ENCODE data around the gene USP19.

Gene USP19

DNA sequence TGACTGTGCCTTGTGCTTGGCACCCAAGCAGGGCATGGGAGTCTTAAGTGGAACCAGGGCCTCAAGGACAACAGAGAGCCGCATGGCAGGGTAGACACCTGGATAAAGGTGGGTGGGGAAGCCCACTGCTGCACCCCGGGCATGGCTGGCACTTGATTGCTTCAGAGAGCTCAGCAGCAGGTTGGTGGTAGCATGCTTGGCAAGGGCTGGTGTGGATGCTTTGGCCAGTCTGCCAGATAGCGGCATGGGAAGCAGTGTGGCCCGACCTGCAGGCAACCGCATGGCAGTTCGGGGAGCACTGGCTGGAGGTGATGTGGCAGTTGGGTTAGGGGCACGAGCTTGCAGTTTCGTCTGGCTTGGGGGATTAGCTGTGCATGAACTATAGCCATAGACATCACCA lies 43.0 kb upstream of the USP19 start:
- no peak overlapping the region for H3K27ac ChIP-seq
- TF ChIP-seq, protein P1, sequence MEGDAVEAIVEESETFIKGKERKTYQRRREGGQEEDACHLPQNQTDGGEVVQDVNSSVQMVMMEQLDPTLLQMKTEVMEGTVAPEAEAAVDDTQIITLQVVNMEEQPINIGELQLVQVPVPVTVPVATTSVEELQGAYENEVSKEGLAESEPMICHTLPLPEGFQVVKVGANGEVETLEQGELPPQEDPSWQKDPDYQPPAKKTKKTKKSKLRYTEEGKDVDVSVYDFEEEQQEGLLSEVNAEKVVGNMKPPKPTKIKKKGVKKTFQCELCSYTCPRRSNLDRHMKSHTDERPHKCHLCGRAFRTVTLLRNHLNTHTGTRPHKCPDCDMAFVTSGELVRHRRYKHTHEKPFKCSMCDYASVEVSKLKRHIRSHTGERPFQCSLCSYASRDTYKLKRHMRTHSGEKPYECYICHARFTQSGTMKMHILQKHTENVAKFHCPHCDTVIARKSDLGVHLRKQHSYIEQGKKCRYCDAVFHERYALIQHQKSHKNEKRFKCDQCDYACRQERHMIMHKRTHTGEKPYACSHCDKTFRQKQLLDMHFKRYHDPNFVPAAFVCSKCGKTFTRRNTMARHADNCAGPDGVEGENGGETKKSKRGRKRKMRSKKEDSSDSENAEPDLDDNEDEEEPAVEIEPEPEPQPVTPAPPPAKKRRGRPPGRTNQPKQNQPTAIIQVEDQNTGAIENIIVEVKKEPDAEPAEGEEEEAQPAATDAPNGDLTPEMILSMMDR (conservative IDR thresholded peaks at IDR 0.05; ENCODE audit: low read depth): no peak
- ChIA-PET CTCF (no interaction called here), POLR2A (ENCODE audit: low non-redundant PET) (no interaction called here)
- DNase-seq (ENCODE audit: low spot score): no peak

DNA sequence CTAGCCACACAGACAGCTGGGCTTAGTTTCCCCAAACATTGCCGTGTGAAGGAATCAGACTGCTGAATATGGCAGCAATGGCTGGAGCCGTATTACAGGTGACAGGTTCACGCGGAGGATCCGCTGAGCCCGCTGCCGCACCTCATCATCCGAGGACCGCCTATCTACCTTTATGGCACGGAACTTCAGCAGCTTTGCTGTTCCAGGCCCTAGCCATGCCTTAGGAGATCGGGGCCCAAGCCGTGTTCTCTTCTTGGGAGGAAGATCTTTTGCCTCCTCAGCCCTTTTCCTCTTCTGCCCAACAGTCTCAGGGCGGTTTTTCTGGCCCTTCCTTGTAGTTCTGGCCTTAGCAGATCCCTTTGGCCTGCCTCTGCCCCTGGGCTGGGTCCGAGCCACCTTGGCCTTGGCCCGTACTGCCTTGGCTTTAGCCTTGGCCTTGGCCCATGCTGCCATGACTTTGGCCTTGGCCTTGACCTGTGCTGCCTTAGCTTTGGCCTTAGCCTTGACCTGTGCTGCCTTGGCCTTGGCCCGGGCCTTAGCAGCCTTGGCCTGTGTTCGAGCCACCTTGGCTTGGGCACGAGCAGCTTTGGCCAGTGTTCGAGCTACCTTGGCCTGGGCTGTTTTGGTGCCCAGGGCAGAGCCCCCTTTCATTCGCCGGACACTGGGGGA lies 42.3 kb upstream of the USP19 start:
- CTCF ChIA-PET: no interaction called here
- TF ChIP-seq, protein P1 (conservative IDR thresholded peaks at IDR 0.05; ENCODE audit: low read depth): no peak
- POLR2A ChIA-PET (ENCODE audit: low non-redundant PET): no interaction called here
- no peak overlapping the region for H3K27ac ChIP-seq
- no peak for DNase-seq (ENCODE audit: low spot score)

DNA sequence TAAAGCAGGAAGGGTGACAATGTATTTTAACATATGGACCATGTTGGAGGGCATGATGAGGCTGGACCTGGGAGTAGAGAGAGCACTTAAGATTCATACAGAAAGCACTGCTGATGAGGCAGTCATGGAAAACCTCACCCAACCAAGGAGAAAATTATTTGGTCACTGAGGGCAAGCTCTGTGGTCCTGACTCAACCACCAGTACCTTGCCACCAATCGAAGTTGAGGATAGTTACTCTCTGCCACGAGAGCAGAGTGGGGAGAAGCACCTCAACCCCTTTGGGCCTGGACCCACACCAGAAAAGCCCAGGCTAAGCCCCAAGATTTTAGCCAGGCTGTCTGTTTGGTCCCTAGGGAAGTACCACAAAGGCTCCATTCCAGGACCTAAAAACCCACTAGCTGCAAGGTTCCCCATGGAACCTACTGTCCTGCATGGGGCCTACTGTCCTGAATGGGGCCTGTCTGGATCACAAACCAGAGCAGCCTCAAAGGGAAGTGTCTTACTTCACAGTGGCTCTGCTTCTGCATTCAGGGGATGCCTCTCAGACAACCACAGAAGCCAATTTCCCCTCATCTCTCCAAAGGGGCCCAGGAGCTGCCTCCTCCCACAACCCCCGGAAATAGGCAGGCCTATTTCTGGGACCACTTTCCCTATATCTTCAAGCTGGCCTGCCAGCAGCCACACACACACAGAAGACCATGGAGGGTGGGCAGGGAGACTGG lies 41.3 kb upstream of the USP19 start:
- ChIA-PET POLR2A (ENCODE audit: low non-redundant PET) (no interaction called here), CTCF (no interaction called here)
- TF ChIP-seq, protein P1 (conservative IDR thresholded peaks at IDR 0.05; ENCODE audit: low read depth): no peak
- H3K27ac ChIP-seq: peak overlapping the region; percentile 35
- DNase-seq (ENCODE audit: low spot score): no peak

GRCh38 chr3:49161197-49161596 lies 40.6 kb upstream of the USP19 start:
- CTCF ChIA-PET: interaction anchor here (0.6 kb wide), 1 partner anchor 1892 kb away, joined by 3 read pairs; no protein-coding TSS in a partner anchor

DNA sequence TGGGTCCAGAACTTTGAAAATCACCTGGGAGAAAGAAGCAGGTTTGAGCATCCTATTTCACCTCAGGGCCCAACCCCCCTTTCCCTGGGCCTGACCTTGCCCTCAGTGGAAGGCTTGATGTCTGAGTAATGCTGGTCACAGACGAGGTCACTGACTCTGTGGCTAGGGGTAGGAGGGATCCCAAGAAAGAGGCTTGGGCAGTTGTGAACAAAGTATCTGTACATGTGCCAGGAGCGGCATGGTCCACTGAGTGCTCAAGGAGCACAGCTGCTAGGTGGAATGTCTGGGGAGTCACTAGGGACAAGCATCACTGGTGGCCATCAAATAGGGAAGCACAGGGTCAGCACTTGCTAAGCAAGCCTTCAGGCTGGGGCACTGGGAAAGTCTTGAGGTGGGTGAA lies 38.2 kb upstream of the USP19 start:
- TF ChIP-seq, protein P1 (conservative IDR thresholded peaks at IDR 0.05; ENCODE audit: low read depth): no peak
- ChIA-PET CTCF (interaction anchor here (0.5 to 0.9 kb wide), 3 partner anchors 22 to 86 kb away, joined by 3 to 4 read pairs (median 3); no protein-coding TSS in a partner anchor), POLR2A (ENCODE audit: low non-redundant PET) (no interaction called here)
- DNase-seq (ENCODE audit: low spot score): no peak
- peak overlapping the region; percentile 39 for H3K27ac ChIP-seq

More at GRCh38 chr3:49161197-49161596, 40.6 kb upstream of the USP19 start:
- TF ChIP-seq, protein P1 (conservative IDR thresholded peaks at IDR 0.05; ENCODE audit: low read depth): no peak
- peak overlapping the region; percentile 35 for H3K27ac ChIP-seq
- DNase-seq (ENCODE audit: low spot score): no peak
- POLR2A ChIA-PET (ENCODE audit: low non-redundant PET): no interaction called here

DNA sequence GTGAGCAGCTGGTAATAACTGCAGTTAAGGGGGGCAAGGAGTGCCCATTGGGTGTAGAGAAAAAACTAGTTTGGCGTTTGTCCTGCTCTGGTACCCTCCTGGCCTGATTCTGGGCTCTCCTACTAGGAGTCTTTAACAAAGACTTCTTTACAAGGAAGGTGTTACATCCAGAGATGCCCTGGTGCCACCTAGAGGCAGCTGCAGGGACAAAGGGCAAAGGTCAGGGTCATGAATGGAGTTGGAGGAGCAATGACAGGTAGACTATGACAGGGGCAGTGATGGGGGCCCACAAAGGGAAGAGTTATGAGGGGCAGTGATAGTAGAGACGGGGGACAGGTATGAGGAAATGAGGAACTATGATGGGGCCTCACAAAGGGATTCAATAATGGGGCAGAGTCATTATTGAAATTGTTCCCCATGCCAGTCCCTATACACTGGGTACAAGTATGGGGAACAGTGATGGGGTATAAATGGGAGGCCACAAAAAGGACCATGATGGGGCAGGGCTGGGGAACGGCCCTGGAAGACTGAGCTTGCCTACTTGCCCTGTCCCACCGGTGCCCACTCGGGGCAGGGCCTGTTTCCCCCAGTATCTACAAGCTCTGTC lies 37.6 kb upstream of the USP19 start:
- peak overlapping the region; percentile 39 for H3K27ac ChIP-seq
- no peak for DNase-seq (ENCODE audit: low spot score)
- CTCF ChIA-PET: interaction anchor here (0.5 to 0.9 kb wide), 3 partner anchors 22 to 86 kb away, joined by 3 to 4 read pairs (median 3); no protein-coding TSS in a partner anchor
- TF ChIP-seq, protein P1 (conservative IDR thresholded peaks at IDR 0.05; ENCODE audit: low read depth): peak; percentile 60
- POLR2A ChIA-PET (ENCODE audit: low non-redundant PET): no interaction called here
